Lower leg skin (tissue), 3 donors: ENCODE measurements around the gene PNRC1.
"Not testable (repeated sequence)": the region's sequence is repeated elsewhere in the genome, so short reads cannot be mapped to it uniquely, and the experiment has no call there.

Experiments
- CTCF ChIP-seq, 3 donors: fragments of 450-650 bp; IDR thresholded peaks; one replicate each; pipeline ENCODE4 v1.5.1; 2016; ENCODE audit warnings: antibody characterized with exemption in 3 of 3, mild to moderate bottlenecking in 3 of 3, moderate library complexity in 2 of 3
- POLR2A ChIP-seq, 2 donors: fragments of 450-650 bp; IDR thresholded peaks; one replicate each; pipeline ENCODE4 v1.6.1; 2016 to 2017; ENCODE audit warnings: antibody characterized with exemption in 2 of 2, mild to moderate bottlenecking in 1 of 2, moderate library complexity in 1 of 2

- TF ChIP-seq CTCF, POLR2A (IDR thresholded peaks at IDR 0.05): not testable (repeated sequence)
Measured at GRCh38 chr6:89064931-89065330, 15.6 kb upstream of the PNRC1 start.
